NOMO-1 (cell line): ENCODE measurements around the gene TRAP1.

Experiments used
- DNase-seq, 2 experiments: peaks; one replicate each; lab custom pipeline; 2025; ENCODE audit not compliant: unreplicated experiment in 2 of 2; lab: John Stamatoyannopoulos, UW

The TRAP1 gene

DNA sequence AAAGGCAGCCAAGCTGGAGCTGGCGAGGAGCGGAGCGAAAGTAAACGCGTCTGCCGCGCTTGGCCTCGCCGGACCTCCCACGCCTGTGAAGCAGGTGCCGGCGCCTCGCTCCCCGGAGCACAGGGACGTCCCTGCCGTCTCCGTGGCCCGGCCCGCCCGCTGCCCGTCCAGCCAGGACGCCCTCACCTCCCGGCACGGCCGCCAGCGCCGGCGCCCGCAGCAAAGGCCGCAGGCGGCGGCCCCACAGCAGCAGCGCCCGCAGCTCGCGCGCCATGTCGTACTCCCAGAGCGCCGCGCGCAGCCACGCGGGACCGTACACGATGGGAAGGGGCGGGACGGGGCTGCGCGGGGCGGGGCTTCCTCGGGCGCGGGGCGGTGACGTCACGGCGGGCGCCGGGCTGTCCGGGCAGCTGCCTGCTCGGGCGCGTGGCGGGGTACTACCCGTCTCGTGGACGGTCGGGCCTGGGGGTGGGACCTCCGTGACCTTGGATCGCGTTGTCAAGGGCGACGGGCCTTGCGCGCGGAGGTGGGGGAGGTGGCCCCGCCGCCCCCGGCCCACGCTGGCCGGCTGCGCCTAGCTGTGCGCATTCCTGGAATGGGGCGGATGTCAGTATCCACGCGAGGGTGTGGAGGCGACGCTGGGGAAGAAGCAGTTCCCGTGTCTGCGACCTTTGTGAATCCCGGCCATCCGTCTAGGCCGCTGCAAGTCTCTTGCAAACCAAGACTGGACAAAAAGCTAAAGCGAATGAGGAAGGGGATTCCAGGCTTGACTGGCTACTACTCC, at the start of gene TRAP1:
Gene TRAP1 (minus strand): TSS at position 290 of the 784 bp plus-strand sequence. CDS start 16 bp downstream, at position 274.
- DNase-seq: peak; percentile 64 to 83

DNA sequence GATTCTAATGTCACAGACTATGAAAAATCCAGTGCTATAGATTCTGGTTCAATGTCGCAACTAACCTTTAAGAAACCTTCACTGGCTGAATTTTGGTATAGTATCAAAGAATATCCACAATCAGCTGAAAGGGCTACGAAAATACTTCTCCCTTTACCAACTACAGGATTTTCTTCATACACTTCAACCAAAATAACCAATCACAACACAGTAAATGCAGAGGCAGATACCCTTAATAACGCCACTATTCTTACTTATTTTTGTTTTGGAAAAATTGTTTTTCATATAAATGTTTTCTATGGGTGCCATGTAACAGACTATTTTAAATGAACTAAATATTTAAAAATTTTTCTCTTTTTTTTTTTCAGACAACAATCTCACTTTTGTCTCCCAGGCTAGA, 48.9 kb upstream of the TRAP1 start:
- no peak for DNase-seq

DNA sequence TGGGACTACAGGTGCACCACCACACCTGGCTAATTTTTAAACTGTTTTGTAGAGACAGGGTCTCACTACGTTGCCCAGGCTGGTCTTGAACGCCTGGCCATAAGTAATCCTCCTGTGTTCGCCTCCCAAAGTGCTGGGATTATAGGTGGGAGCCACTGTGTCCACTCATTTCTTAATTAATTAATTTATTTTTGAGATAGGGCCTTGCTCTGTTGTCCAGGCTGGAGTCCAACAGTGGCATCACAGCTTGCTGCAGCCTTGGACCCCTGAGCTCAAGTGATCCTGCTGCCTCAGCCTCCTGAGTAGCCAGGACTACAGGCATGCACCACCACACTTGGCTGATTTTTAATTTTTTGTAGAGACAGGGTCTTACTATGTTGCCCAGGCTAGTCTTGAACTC, 47.1 kb upstream of the TRAP1 start:
- no peak for DNase-seq

DNA sequence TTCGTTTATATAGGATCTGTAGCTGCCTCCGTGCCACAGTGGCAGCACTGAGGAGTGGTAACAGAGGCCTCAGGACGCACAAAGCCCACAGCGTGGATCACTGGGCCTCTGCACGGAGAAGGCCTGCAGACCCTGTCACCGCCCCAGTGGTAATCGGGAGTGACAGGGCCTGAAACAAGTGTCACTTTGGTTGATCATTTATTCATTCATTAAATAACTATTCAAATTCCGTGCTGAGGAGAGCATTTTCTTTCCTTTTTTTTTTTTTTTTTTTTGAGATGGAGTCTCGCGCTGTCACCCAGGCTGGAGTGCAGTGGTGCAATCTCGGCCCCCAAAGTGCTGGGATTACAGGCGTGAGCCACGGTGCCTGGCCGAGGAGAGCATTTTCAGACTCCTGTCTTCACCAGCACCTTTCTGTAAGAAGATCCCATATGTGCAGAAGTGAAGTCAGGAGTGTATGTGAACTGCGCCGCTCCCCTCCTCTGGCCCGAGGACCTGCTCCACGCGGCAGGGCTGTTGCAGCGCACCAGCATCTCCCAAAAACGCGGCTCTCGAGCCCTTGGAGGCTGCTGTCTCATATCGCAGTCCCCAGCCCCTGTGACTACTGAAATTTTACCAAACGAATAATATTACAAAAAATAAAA, 44.9 kb upstream of the TRAP1 start:
- no peak for DNase-seq

DNA sequence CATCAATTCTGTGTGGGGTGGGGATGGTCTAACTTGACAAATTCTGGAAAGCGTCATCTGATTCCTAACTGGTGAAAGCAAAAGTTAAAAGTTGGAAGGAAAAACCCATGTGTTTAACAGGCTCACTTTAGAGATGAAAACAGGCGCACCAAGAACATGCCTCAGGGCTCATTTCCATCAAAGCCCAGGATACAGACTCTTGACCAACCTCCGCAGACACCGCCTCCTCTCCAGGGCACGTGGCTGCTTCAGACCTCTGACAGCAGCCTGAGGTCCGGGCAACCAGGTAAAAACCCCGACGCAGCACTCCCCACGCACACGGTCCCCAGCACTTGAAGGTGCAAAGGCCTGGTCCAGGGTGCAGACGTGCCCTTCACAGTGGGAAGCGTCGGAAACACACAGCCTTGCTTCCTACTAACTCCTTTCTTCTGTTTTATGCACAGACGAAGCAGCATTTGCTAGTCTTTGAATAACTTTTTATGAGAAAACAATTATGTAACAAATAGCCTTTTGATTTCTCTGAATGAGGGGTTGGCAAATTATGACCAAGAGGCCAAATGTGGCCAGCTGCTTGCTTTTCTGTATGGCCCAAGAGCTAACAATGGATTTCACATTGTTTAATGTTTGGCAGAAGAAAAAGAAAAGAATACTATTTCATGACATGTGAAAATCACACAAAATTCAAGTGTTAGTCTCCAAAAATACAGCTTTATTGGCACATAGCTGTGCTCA, 44.2 kb upstream of the TRAP1 start:
- no peak for DNase-seq

DNA sequence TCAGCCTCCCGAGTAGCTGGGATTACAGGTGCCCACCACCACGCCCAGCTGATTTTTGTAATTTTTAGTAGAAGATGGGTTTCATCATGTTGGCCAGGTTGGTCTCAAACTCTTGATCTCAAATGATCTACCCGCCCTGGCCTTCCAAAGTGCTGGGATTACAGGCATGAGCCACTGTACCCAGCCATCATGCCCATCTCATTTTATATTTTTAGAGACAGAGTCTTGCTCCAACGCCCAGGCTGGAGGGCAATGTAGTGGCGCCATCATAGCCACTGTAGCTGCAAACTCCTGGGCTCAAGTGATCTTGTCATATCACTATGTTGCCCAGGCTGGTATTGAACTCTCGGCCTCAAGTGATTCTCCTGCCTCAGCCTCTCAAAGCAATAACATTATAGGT, 43.2 kb upstream of the TRAP1 start:
- no peak for DNase-seq

DNA sequence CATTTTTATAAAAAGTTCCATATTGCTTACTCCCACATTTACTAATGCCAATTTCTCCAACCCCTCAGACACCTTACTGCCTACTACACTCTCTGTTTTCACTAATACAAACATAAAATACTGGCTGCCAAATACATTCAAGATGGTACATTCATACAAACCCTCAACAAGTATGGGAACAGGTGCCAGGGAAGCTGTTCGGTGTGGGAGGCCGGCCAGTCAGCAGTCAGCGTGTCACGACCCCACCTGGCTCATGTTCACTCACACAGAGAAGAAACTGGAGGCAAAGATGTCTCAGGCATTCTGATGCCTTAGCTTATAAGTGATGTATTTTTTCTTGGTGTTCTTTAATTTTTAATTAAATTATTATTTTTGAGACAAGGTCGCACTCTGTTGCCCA, 42.4 kb upstream of the TRAP1 start:
- DNase-seq: no peak

DNA sequence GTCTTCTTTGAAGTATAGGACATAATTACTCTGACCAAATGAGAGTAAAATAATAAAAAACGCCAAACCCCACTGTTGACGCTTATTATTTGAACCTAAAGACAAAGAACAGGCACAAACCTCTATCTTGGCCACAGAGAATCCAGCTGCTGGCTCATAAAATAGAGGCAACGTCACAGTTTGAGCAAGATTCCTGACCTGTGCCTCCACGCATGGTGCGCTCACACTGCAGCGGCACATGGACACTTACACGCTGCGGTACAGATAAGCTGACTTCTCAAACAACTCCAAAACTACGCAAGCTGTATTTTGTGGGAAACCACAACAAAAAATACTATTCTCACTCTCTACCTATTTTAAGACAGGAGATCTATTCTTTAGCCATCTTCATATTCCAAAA, 38.8 kb upstream of the TRAP1 start:
- no peak for DNase-seq

DNA sequence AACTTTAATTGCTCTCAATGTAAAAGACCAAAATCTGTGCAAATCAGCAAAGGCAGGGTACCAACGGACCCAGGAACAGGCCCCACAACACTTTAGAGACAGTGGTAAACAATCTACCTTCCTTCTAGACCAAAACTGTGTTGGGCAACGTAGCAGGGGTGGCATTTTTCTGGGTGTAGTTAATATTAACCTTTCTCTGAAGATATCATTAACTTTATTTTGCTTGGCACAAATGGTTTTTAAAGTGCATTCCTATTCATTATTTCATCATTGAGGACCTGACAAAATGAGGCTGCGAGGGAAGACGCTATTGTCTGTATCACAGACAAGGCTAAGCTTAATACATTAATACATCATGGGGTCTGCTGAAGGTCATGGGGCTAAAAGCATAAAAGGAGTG, 37.9 kb upstream of the TRAP1 start:
- DNase-seq: no peak

DNA sequence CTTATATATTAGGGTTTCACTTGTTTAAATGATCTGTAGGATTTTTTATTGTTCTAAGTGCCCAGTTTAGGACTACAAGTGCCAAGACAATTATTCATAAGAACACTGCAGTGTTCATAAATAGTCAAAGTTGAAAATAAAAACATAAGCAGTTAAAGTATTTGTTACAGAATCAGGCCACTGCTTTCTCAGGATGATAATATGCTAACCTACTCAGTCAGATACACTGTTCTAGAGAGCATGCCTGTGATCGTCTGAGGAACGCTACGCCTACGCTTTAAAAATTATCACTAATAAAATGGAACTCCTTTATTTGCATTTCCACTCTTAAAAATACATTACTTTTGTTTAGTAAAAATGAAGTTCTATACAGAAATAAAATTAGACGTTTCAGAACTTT, 37.4 kb upstream of the TRAP1 start:
- no peak for DNase-seq

DNA sequence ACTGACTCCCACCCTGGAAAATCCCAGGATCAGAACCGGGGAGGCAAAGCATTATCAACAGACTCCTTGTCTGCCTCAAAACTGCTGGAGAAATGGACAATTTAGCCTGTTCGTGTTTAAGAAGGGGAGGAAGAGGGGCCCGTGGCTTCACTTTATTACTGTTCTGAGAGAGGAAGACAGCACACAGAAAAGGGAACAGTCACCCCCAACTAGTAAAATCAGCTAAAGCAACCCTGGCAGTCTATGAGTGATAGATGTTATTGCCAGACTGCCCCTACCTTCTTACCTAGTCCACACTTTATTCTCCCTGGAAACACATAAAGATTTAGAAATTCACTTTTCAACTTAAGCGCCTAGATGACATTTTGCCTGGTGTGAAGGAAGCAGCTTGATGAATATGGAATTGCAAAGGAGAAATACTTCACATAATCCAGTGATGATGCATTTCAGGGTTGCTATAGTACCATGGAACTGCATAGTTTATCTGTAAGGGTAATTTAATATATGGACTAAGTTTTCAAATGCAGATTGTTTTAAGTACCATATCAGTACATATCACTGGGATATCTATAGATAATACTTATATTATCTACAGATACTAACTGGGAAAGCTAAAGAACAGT, 36.9 kb upstream of the TRAP1 start:
- no peak for DNase-seq

DNA sequence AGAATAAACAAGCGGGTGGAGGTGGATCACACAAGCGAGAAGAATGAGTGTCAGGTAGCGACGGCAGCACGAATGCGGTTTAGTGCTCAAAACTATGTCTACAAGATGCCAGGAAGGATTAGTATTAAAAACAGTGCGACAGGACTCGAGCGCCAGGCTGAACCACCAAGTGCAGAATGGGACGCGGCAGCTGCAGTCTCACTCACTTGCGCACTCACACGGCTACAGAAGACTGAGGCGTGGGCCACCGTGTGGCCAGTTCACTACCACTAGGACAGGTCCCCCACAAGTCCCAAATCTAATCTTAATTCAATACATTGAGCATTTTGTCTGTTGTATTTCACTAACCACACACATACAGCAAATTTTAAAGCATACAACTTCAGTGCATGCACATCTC, 35.7 kb upstream of the TRAP1 start:
- no peak for DNase-seq

DNA sequence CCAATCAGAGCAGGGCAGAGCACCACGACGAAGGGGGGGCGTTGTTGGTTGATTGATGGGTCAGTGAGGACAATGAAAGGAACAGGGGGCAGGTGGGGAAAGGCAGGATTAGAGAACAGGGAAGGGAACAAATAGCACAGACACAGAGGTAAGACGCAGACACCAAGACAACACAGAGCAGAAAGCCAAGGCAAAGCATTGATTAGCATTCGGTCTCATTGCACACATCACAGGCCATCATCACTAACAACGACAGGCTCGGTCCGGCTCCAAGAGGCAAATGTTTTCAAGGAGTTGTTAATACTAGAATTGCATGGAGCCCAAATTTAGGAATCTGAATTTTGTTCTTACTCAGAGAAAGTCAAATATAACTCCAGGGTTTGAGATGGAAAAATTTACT, 34.6 kb upstream of the TRAP1 start:
- DNase-seq: no peak

DNA sequence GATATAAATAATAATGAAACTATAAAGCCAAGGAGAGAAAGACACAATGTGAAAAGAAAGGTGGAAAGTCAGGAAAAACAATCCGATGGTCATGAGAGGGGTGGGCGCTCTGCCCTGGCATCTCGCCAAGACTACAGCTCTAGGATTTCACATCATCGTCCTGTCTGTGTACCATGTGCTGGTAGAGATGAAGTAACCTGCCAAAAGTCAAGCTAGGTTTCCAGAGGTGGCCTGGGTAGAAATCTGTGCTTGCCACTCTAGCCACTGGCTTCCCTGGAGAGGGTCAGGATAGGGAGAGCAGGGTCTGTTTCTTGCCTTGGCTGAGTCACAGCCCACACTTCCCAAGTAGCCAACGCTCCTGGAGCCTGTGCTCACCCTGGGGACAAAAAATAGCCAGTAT, 31.0 kb upstream of the TRAP1 start:
- no peak for DNase-seq

DNA sequence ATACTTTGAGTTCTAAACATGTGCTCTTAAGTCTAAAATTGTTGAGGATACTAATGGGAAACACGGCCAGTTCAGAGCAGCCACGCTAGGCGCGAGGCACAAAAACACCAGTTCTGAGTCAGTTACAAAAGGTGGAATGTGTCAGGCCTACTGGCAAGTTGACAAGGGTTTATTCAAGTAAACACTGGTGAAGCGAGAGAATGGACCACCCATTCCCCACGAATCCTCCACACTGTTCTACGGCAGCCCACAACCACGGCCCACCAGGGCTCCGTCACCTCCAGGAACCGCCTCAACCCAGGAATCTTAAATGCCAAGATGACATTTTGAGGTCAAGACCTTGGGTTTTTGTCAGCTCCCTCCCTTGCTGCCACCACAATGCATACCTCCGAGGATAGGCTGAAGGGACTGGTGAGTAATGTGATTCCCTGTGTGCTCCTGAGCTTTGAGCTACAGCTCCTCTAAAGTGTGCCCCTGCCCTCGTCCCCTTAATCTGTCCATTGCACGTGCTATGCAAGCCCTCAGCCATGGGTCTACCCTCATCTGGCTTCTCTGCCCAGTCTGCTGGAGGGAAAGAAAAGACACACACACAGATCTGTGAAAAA, 28.5 kb upstream of the TRAP1 start:
- no peak for DNase-seq

DNA sequence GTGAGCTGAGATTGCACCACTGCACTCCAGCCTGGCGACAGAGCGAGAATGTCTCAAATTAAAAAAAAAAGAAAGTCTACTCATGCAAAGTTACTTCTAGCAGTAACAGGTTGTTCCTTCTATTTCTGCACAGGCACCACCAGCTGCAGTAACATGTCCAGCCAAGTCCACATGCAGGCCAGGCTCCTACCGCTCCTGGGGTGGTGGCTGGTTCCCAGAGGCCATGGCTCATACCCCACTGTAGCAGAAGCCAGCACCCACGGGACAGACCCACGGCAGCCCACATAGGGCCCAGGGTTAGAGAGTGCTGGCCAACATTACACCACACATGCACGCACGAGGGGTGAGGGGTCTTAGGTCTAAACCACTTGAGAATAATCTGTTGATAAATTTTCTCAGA, 26.7 kb upstream of the TRAP1 start:
- DNase-seq: no peak

DNA sequence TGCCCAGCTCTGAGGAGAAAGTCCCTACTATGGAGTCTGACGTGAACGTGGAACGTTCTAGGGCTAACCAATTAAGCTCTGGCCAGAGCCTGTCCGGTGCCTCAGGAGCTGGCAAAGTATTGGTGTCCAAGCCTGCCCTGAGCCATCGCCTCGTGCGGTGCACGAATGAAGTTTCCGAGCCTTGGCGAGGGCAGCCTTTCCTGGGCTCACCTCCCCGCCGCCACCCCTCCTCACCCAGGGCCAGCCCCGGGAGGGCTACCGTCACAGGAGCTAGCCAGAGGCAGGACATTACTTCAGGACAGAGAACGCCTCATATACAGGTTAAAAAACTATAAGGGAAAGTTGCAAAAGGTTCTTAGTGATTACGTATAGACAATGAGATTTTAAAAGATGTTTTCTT, 23.6 kb upstream of the TRAP1 start:
- no peak for DNase-seq

DNA sequence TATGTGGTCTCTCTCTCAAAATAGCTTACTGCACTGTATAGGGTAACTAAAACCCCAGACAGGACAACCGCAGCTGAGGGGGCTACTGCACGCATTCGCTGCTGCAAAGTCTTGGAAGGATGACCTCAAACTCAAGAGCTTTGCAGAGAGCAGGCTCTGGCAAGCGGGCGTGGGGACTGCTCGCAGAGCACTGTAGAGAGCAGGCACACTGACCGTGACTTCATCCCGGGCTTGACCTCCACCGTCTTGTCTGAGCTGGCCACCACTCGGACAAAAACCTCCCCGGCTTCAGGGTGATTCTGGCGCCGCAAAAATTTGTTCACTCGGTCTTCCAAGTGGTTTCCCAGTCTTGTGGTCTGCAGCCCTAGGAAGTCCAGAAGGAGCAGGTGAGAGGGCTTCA, 22.9 kb upstream of the TRAP1 start:
- DNase-seq: no peak

DNA sequence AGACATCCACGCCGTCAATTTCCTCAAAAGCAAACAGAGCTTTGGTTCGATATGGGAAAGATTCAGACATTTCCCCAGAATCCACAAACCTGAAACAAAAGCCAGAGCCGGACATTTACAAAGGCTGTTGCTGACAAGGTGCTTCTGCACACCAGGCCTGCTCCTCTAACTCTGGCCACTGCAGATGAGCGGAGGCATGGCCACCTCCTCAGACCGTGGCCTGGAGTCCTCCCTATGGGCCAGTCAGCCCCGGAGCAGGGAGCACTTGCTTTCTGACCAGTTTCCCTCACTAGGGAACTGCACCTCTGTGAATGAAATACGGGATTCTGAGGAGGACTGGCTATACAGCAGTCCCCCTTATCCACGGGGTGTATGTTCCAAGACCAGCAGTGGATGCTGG, 22.3 kb upstream of the TRAP1 start:
- DNase-seq: no peak

DNA sequence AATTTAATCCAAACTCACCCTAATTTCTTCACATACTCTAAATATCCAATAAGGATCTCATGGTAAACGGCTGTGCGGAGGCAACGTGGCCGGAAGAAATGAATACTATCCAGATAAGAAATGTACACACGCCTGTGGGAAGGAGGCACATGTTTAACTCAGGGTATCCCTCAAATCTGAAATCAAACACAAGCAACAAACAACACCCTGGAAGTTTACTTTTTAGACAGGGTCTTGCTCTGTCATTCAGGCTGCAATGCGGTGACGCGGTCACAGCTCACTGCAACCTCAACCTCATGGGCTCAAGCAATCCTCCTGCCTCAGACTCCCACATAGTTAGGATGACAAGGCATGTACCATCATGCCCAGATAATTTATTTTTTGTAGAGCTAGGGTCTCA, 21.2 kb upstream of the TRAP1 start:
- no peak for DNase-seq

DNA sequence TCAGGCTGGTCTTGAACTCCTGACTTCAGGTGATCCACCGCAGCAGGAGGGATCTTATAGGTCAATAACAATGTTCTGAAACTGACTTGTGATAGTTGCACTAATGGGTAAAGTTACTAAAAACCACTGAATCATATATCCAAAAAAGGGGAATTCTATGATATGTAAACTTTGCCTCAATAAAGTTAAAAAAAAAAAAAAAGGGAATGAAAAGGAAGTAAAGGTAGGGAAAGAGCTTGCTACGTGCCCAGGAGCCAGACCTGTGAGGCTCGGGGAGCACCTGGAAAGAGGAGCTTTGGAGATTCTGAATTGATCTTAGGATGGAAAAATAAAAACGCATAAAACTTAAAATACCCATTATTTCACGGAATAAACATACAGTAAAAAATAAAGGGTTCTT, 20.8 kb upstream of the TRAP1 start:
- no peak for DNase-seq
